ENCODE data around the gene EEFSEC. TPM values are rescaled to one million over a fixed set of nuclear protein-coding genes. Genes with fewer than 3 reads are reported as not detected.

The EEFSEC gene
- total RNA-seq, 6 donors from 2014 or later: 14.9 to 38.8 (median 17.9) TPM

GRCh38 chr3:128334086-128334645, 180.9 kb downstream of the EEFSEC start:
- Histone ChIP-seq H3K27me3 (no peaks in the 10 kb centered on the region), H3K36me3 (peaks cover 0 to 4% (median 0%) of the 10 kb centered on the region in 4 donors), H3K4me1 (peaks cover 0 to 3% (median 0%) of the 10 kb centered on the region in 4 donors), H3K27ac (no peak overlapping the region), H3K4me3 (no peak overlapping the region), H3K9me3 (no peaks in the 10 kb centered on the region)
- 47 to 91% methylated on average over 2 to 8 of the region's 8 CpGs for WGBS, 2 donors
- ATAC-seq (ENCODE audit: low FRiP score in 2 of 2) (no peak), DNase-seq (no peak)
- TF ChIP-seq POLR2AphosphoS5 (IDR thresholded peaks at IDR 0.05): no peak
- no peak for TF ChIP-seq POLR2A (IDR thresholded peaks at IDR 0.05)
- no peak for TF ChIP-seq CTCF (IDR thresholded peaks at IDR 0.05)
- no peak for TF ChIP-seq EP300 (IDR thresholded peaks at IDR 0.05)

- no peak overlapping the region for H3K4me3 ChIP-seq
- peaks cover 0 to 4% (median 0%) of the 10 kb centered on the region in 4 donors for H3K36me3 ChIP-seq
- TF ChIP-seq EP300 (IDR thresholded peaks at IDR 0.05) (no peak), POLR2AphosphoS5 (IDR thresholded peaks at IDR 0.05) (no peak), POLR2A (IDR thresholded peaks at IDR 0.05) (no peak), CTCF (IDR thresholded peaks at IDR 0.05) (no peak)
- DNase-seq (no peak), ATAC-seq (ENCODE audit: low FRiP score in 2 of 2) (no peak)
- 96 to 100% methylated on average over 3 of the region's 3 CpGs for WGBS, 2 donors
- no peaks in the 10 kb centered on the region for H3K27me3 ChIP-seq
- peaks cover 0 to 4% (median 0%) of the 10 kb centered on the region in 4 donors for H3K4me1 ChIP-seq
- H3K9me3 ChIP-seq: no peaks in the 10 kb centered on the region
- no peak overlapping the region for H3K27ac ChIP-seq
Measured at GRCh38 chr3:128334766-128335165, 181.5 kb downstream of the EEFSEC start.

GRCh38 chr3:128335621-128336296, 182.5 kb downstream of the EEFSEC start:
- Histone ChIP-seq H3K27ac (no peak overlapping the region), H3K4me3 (no peak overlapping the region), H3K9me3 (no peaks in the 10 kb centered on the region), H3K36me3 (peaks cover 0 to 4% (median under 1%) of the 10 kb centered on the region in 4 donors), H3K4me1 (peaks cover 0 to 4% (median 0%) of the 10 kb centered on the region in 4 donors), H3K27me3 (no peaks in the 10 kb centered on the region)
- WGBS, 2 donors: 65 to 69% methylated on average over 3 to 5 of the region's 5 CpGs
- TF ChIP-seq EP300 (IDR thresholded peaks at IDR 0.05): no peak
- TF ChIP-seq POLR2AphosphoS5 (IDR thresholded peaks at IDR 0.05): no peak
- TF ChIP-seq POLR2A (IDR thresholded peaks at IDR 0.05): no peak
- TF ChIP-seq CTCF (IDR thresholded peaks at IDR 0.05): no peak
- ATAC-seq (ENCODE audit: low FRiP score in 2 of 2): no peak
- DNase-seq: no peak

GRCh38 chr3:128336337-128337156, 183.3 kb downstream of the EEFSEC start:
- Histone ChIP-seq H3K27me3 (no peaks in the 10 kb centered on the region), H3K27ac (no peak overlapping the region), H3K4me1 (peaks cover 0 to 4% (median 0%) of the 10 kb centered on the region in 4 donors), H3K9me3 (no peaks in the 10 kb centered on the region), H3K4me3 (no peak overlapping the region), H3K36me3 (peaks cover 0 to 11% (median 3%) of the 10 kb centered on the region in 4 donors)
- no peak for DNase-seq
- 93 to 97% methylated on average over 14 of the region's 14 CpGs for WGBS, 2 donors
- no peak for ATAC-seq (ENCODE audit: low FRiP score in 2 of 2)
- no peak for TF ChIP-seq POLR2A (IDR thresholded peaks at IDR 0.05)
- TF ChIP-seq CTCF (IDR thresholded peaks at IDR 0.05): no peak
- TF ChIP-seq EP300 (IDR thresholded peaks at IDR 0.05): no peak
- TF ChIP-seq POLR2AphosphoS5 (IDR thresholded peaks at IDR 0.05): no peak
